K562 (cell line): ENCODE measurements around the gene PLEKHA6. TPM values are rescaled to one million over a fixed set of nuclear protein-coding genes. Genes with fewer than 3 reads are reported as not detected.
A peak's percentile ranks its signal among the peaks of the same experiment; 100 is the strongest.

ENCODE experiments used
- ATF1 ChIP-seq, 2 experiments: fragments of 450-650 bp in 1 of 2; IDR thresholded peaks; 2 replicates each; pipeline ENCODE4 v1.6.1; 2016; ENCODE audit warnings: missing compliant biosample characterization in 1 of 2, missing genetic modification characterization in 1 of 2
- BCOR ChIP-seq: fragments of 450-650 bp; IDR thresholded peaks from 2 replicates; pipeline ENCODE4 v1.6.1; 2016
- DNMT1 ChIP-seq: fragments of 450-650 bp; IDR thresholded peaks from 2 replicates; pipeline ENCODE4 v1.6.1; 2016; ENCODE audit warnings: antibody characterized with exemption, mild to moderate bottlenecking
- EGR1 ChIP-seq: fragments of 450-650 bp; conservative IDR thresholded peaks from 2 replicates; pipeline ENCODE4 v1.6.1; 2017; ENCODE audit warnings: mild to moderate bottlenecking
- FOSL1 ChIP-seq: fragments of 200-800 bp; sonication (Bioruptor generic); conservative IDR thresholded peaks from 2 replicates; pipeline ENCODE4 v1.6.1; 2016; ENCODE audit warnings: missing genetic modification characterization, missing compliant biosample characterization
- IRF2 ChIP-seq: sonication (generic); formaldehyde crosslinking; IDR thresholded peaks from 2 replicates; pipeline ENCODE4 v1.8.1; 2022; ENCODE audit warnings: mild to moderate bottlenecking, missing genetic modification reagents
- MAFG ChIP-seq: fragments of 450-650 bp; conservative IDR thresholded peaks from 2 replicates; pipeline ENCODE4 v1.6.1; 2016; ENCODE audit warnings: missing genetic modification characterization, missing compliant biosample characterization
- NR2C2 ChIP-seq, 2 experiments: fragments of 200-800 bp in 1 of 2; sonication (Bioruptor generic) in 1 of 2; sonication (generic) in 1 of 2; formaldehyde crosslinking in 1 of 2; IDR thresholded peaks; 2 replicates each; pipeline versions ENCODE4 v1.6.1 to v1.8.0; 2016 to 2022; ENCODE audit warnings: mild to moderate bottlenecking in 1 of 2, missing compliant biosample characterization in 1 of 2, missing genetic modification characterization in 1 of 2, missing genetic modification reagents in 1 of 2
- RFX5 ChIP-seq: IDR thresholded peaks from 2 replicates; pipeline ENCODE4 v1.6.1; 2011; ENCODE audit warnings: low read depth, mild to moderate bottlenecking, improper control_type of control experiment, low read length
- SNIP1 ChIP-seq: fragments of 450-650 bp; IDR thresholded peaks from 2 replicates; pipeline ENCODE4 v1.7.1; 2017; ENCODE audit warnings: low read depth, mild to moderate bottlenecking
- SNRNP70 ChIP-seq: fragments of 200-400 bp; formaldehyde crosslinking; optimal IDR thresholded peaks from 2 replicates; pipeline ENCODE3; 2017; ENCODE audit warnings: low read depth, low read length
- THRAP3 ChIP-seq: fragments of 450-650 bp; IDR thresholded peaks from 2 replicates; pipeline ENCODE4 v1.6.1; 2016; ENCODE audit warnings: mild to moderate bottlenecking, inconsistent platforms, borderline replicate concordance
- U2AF1 ChIP-seq: fragments of 200-400 bp; formaldehyde crosslinking; optimal IDR thresholded peaks from 2 replicates; pipeline ENCODE3; 2017; ENCODE audit warnings: mild to moderate bottlenecking, low read depth, low read length, moderate library complexity
- ZFP30 ChIP-seq: fragments of 250-450 bp; sonication (Bioruptor Pico); IDR thresholded peaks from 2 replicates; pipeline ENCODE4 v1.8.0; 2022; ENCODE audit warnings: moderate library complexity, mild to moderate bottlenecking, inconsistent platforms, borderline replicate concordance
- ZNF121 ChIP-seq: sonication (generic); formaldehyde crosslinking; conservative IDR thresholded peaks from 2 replicates; pipeline ENCODE4 v1.8.0; 2022; ENCODE audit warnings: missing genetic modification reagents
- ZNF239 ChIP-seq: fragments of 250-450 bp; sonication (Bioruptor Pico); IDR thresholded peaks from 2 replicates; pipeline ENCODE4 v1.4.0; 2020; ENCODE audit warnings: mild to moderate bottlenecking
- ZNF263 ChIP-seq: sonication (generic); formaldehyde crosslinking; IDR thresholded peaks from 2 replicates; pipeline ENCODE4 v1.8.0; 2022; ENCODE audit warnings: mild to moderate bottlenecking, missing genetic modification reagents, borderline replicate concordance
- ZNF318 ChIP-seq, 2 experiments: fragments of 450-650 bp; IDR thresholded peaks; 2 replicates each; pipeline ENCODE4 v1.6.1; 2016; ENCODE audit warnings: mild to moderate bottlenecking in 2 of 2, borderline replicate concordance in 1 of 2, low read depth in 1 of 2, moderate library complexity in 1 of 2
- ZNF668 ChIP-seq: fragments of 250-450 bp; sonication (Bioruptor Pico); IDR thresholded peaks from 2 replicates; pipeline ENCODE4 v1.8.0; 2022; ENCODE audit warnings: mild to moderate bottlenecking, inconsistent platforms
- polyA plus RNA-seq, 8 experiments: library from polyadenylated mRNA; depleted of rRNA in 4 of 8; stranded (reverse) in 5 of 8; unstranded in 3 of 8; fragments of >200 nt; fragmentation: Nextera tagmentation in 2 of 8; fragmentation: Illumina TruSeq in 1 of 8; extraction: Ambion mirVana in 2 of 8; extraction: Trizol in 1 of 8; gene quantifications; 2 replicates each; pipeline versions ENCODE4 v1.2.1 to v1.2.3, GENCODE V29; 2011 to 2014; ENCODE audit warnings: inconsistent platforms in 1 of 8, missing spikeins in 1 of 8
- total RNA-seq, 7 experiments: library from RNA; depleted of rRNA in 6 of 7; stranded (reverse); fragments of >200 nt in 6 of 7; fragmentation: Illumina TruSeq in 2 of 7; extraction: Trizol in 2 of 7; gene quantifications; 2 replicates each; pipeline versions ENCODE4 v1.2.1 to v1.2.3, GENCODE V29; 2011 to 2021; ENCODE audit warnings: low replicate concordance in 1 of 7
- TF ChIP-seq, protein P1 (sequence below): fragments of 450-650 bp; IDR thresholded peaks from 2 replicates; pipeline ENCODE4 v1.6.1; 2017; ENCODE audit warnings: mild to moderate bottlenecking, moderate library complexity

PLEKHA6 gene
- total and polyA plus RNA-seq, 9 of the 15 experiments (the other 6 are each of a cell fraction or from before 2014, with no cell fraction given): under 0.01 to 0.33 (median 0.01) TPM; not detected in 4

GRCh38 chr1:204286831-204287421, 72.8 kb downstream of the PLEKHA6 start (continued):
- TF ChIP-seq ZNF318 (IDR thresholded peaks at IDR 0.05; ENCODE audit: borderline replicate concordance in 1 of 2, low read depth in 1 of 2) (no peak), BCOR (no peak), SNIP1 (no peak), NR2C2 (CRISPR knock-in tag; IDR thresholded peaks at IDR 0.05) (no peak), NR2C2 (tag; IDR thresholded peaks at IDR 0.05) (peak; percentile 84), ZNF239 (CRISPR knock-in tag) (no peak), U2AF1 (no peak), ATF1 (CRISPR knock-in tag; IDR thresholded peaks at IDR 0.05) (no peak), ATF1 (tag; IDR thresholded peaks at IDR 0.05) (peak; percentile 39; the same call in 1 of the 2 replicates), ZNF263 (no peak), ZNF121 (CRISPR knock-in tag) (no peak), EGR1 (no peak), MAFG (no peak), DNMT1 (no peak), THRAP3 (no peak), ZFP30 (no peak), SNRNP70 (no peak), ZNF668 (no peak), IRF2 (CRISPR knock-in tag) (no peak), RFX5 (no peak), FOSL1 (peak; percentile 40; the same call in 1 of the 2 replicates)
- TF ChIP-seq, protein P1, sequence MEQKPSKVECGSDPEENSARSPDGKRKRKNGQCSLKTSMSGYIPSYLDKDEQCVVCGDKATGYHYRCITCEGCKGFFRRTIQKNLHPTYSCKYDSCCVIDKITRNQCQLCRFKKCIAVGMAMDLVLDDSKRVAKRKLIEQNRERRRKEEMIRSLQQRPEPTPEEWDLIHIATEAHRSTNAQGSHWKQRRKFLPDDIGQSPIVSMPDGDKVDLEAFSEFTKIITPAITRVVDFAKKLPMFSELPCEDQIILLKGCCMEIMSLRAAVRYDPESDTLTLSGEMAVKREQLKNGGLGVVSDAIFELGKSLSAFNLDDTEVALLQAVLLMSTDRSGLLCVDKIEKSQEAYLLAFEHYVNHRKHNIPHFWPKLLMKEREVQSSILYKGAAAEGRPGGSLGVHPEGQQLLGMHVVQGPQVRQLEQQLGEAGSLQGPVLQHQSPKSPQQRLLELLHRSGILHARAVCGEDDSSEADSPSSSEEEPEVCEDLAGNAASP: no peak
